Ovary (tissue), 3 donors: Measurements from ENCODE around the gene NDUFAF4.

Experiments
- CTCF ChIP-seq, 3 donors: fragments of 450-650 bp in 2 of 3; fragments of 200-600 bp in 1 of 3; IDR thresholded peaks; one replicate each; pipeline versions ENCODE4 v1.5.1 to v1.8.0; 2016 to 2022; ENCODE audit warnings: antibody characterized with exemption in 3 of 3, mild to moderate bottlenecking in 1 of 3
- EP300 ChIP-seq: sonication (generic); formaldehyde crosslinking; IDR thresholded peaks from one replicate; pipeline ENCODE4 v1.6.1; 2017; ENCODE audit warnings: antibody characterized with exemption
- donor health status: DM: no; HTN: no; CAD: no.

DNA sequence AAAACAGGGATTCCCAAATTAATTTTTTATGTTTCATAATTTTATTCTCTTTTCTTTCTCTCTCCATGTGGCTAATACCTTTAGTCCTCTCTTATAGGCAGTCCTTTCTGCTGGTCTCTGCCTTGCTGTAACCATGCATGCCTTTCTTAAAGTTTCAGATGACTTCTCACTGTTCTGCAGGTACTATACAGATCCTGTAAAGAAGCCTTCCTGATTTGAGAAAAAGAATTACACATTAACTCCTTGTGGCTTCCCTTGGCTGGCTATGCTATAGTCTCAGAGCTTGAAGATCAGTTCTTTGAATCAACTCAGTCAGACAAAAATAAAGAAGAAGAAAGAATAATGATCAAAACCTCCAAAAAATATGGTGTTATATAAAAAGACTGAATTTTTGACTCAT is 53.2 kb downstream of the NDUFAF4 start:
- TF ChIP-seq CTCF (IDR thresholded peaks at IDR 0.05): no peak
- no peak for TF ChIP-seq EP300
